Mesenchymal stem cell (in vitro differentiated cells and primary cell): ENCODE data around the gene MARK3.

Experiments used
- DNase-seq: peaks from one replicate; pipeline ENCODE4 v3.0.0-alpha.2; 2013
- H2AFZ ChIP-seq: one replicate; pipeline ENCODE4 v1.6.1; 2013; ENCODE audit warnings: low read depth, mild to moderate bottlenecking, control low read depth, inconsistent platforms, low read length, moderate library complexity
- H2AK5ac ChIP-seq: 2 replicates; pipeline ENCODE4 v1.6.1; 2013; ENCODE audit warnings: low read length, moderate library complexity, mild to moderate bottlenecking, inconsistent platforms; ENCODE audit not compliant: severe bottlenecking
- H2BK120ac ChIP-seq: one replicate; pipeline ENCODE4 v1.6.1; 2013; ENCODE audit warnings: low read depth, mild to moderate bottlenecking, inconsistent platforms, low read length, moderate library complexity
- H2BK12ac ChIP-seq, 2 experiments: one replicate each; pipeline ENCODE4 v1.6.1; 2013; ENCODE audit warnings: inconsistent platforms in 2 of 2, low read length in 2 of 2, mild to moderate bottlenecking in 2 of 2, moderate library complexity in 2 of 2, control low read depth in 1 of 2
- H2BK15ac ChIP-seq: one replicate; pipeline ENCODE4 v1.6.1; 2013; ENCODE audit warnings: mild to moderate bottlenecking, low read depth, inconsistent platforms; ENCODE audit not compliant: poor library complexity, severe bottlenecking
- H2BK5ac ChIP-seq: 2 replicates; pipeline ENCODE4 v1.6.1; 2013; ENCODE audit warnings: low read depth, mild to moderate bottlenecking, low read length, control low read depth, inconsistent platforms; ENCODE audit not compliant: poor library complexity, severe bottlenecking
- H3K14ac ChIP-seq, 2 experiments: one replicate each; pipeline ENCODE4 v1.6.1; 2013; ENCODE audit warnings: inconsistent platforms in 2 of 2, low read length in 2 of 2, control low read depth in 1 of 2, mild to moderate bottlenecking in 1 of 2, moderate library complexity in 1 of 2
- H3K18ac ChIP-seq, 2 experiments: one replicate each; pipeline ENCODE4 v1.6.1; 2013; ENCODE audit warnings: inconsistent platforms in 2 of 2, low read length in 2 of 2, control low read depth in 1 of 2, low read depth in 1 of 2, mild to moderate bottlenecking in 1 of 2
- H3K23ac ChIP-seq, 2 experiments: one replicate each; pipeline ENCODE4 v1.6.1; 2013; ENCODE audit warnings: inconsistent platforms in 2 of 2, low read length in 2 of 2, mild to moderate bottlenecking in 2 of 2, moderate library complexity in 2 of 2, control low read depth in 1 of 2
- H3K27ac ChIP-seq: 2 replicates; pipeline ENCODE4 v1.5.1; 2013; ENCODE audit warnings: mild to moderate bottlenecking, moderate library complexity, low read length, control low read depth, inconsistent platforms; ENCODE audit not compliant: poor library complexity, severe bottlenecking
- H3K27me3 ChIP-seq, 2 experiments: 2 replicates each; pipeline versions ENCODE4 v1.6.1 to v1.7.0; 2013; ENCODE audit warnings: low read length in 2 of 2, mild to moderate bottlenecking in 2 of 2, moderate library complexity in 2 of 2, control low read depth in 1 of 2, inconsistent platforms in 1 of 2; ENCODE audit not compliant: control insufficient read depth in 1 of 2, insufficient read depth in 1 of 2
- H3K36me3 ChIP-seq, 2 experiments: 2 replicates each; pipeline versions ENCODE4 v1.6.1 to v1.7.0; 2013; ENCODE audit warnings: low read length in 2 of 2, control low read depth in 1 of 2, inconsistent platforms in 1 of 2, low read depth in 1 of 2, mild to moderate bottlenecking in 1 of 2; ENCODE audit not compliant: insufficient read depth in 2 of 2, control insufficient read depth in 1 of 2
- H3K4ac ChIP-seq, 2 experiments: one replicate each; pipeline ENCODE4 v1.6.1; 2013; ENCODE audit warnings: inconsistent platforms in 2 of 2, low read length in 2 of 2, mild to moderate bottlenecking in 2 of 2, moderate library complexity in 2 of 2, control low read depth in 1 of 2, low read depth in 1 of 2
- H3K4me1 ChIP-seq: 2 replicates; pipeline ENCODE4 v1.6.1; 2013; ENCODE audit warnings: low read depth, low read length, control low read depth; ENCODE audit not compliant: control insufficient read depth, insufficient read depth
- H3K4me2 ChIP-seq: 2 replicates; pipeline ENCODE4 v1.6.1; 2013; ENCODE audit warnings: low read length, mild to moderate bottlenecking, inconsistent platforms; ENCODE audit not compliant: poor library complexity, severe bottlenecking
- H3K4me3 ChIP-seq, 2 experiments: 2 replicates each; pipeline versions ENCODE4 v1.5.1 to v1.7.0; 2013; ENCODE audit warnings: low read length in 2 of 2, mild to moderate bottlenecking in 2 of 2, control low read depth in 1 of 2, low read depth in 1 of 2; ENCODE audit not compliant: insufficient read depth in 1 of 2
- H3K79me1 ChIP-seq: replicated peaks from 2 replicates; pipeline ENCODE4 v1.6.1; 2013; ENCODE audit warnings: mild to moderate bottlenecking, control low read depth, low read length, inconsistent platforms; ENCODE audit not compliant: poor library complexity, severe bottlenecking
- H3K9ac ChIP-seq: 2 replicates; pipeline ENCODE4 v1.7.0; 2013; ENCODE audit warnings: mild to moderate bottlenecking, low read length, moderate library complexity
- H3K9me3 ChIP-seq: 2 replicates; pipeline ENCODE4 v1.7.0; 2013; ENCODE audit warnings: mild to moderate bottlenecking, low read length; ENCODE audit not compliant: control insufficient read depth
- H4K8ac ChIP-seq: one replicate; pipeline ENCODE4 v1.6.1; 2013; ENCODE audit warnings: inconsistent platforms, mild to moderate bottlenecking, low read length, moderate library complexity
- H4K91ac ChIP-seq: one replicate; pipeline ENCODE4 v1.6.1; 2013; ENCODE audit warnings: mild to moderate bottlenecking, low read length, inconsistent platforms
- WGBS: methylation state at CpG from one replicate; pipeline ENCODE4 v1.1.7; 2013; ENCODE audit warnings: mixed read lengths; 5-methylcytosine and 5-hydroxymethylcytosine counted together

MARK3 gene

GRCh38 chr14:103547941-103548462 lies 162.8 kb downstream of the MARK3 start:
- 87% methylated on average over 18 of the region's 18 CpGs for WGBS
- peaks cover 0 to 10% of the 10 kb centered on the region in 2 experiments for H3K36me3 ChIP-seq

GRCh38 chr14:103548463-103549351 lies 163.5 kb downstream of the MARK3 start:
- Histone ChIP-seq H2BK120ac (no peak overlapping the region), H4K91ac (peak overlapping the region; percentile 40), H2AK5ac (peak overlapping the region; percentile 6), H3K18ac (no peak overlapping the region), H3K79me1 (peaks cover 18% of the 10 kb centered on the region), H3K9me3 (no peaks in the 10 kb centered on the region), H2BK5ac (no peak overlapping the region), H3K4me3 (no peak overlapping the region), H3K27me3 (no peaks in the 10 kb centered on the region), H2BK12ac (no peak overlapping the region), H3K4me2 (no peak overlapping the region), H3K36me3 (peaks cover 0 to 9% of the 10 kb centered on the region in 2 experiments), H3K27ac (no peak overlapping the region), H3K4ac (no peak overlapping the region), H3K23ac (no peak overlapping the region), H3K14ac (no peak overlapping the region), H2BK15ac (no peak overlapping the region), H3K4me1 (peaks cover 45% of the 10 kb centered on the region), H4K8ac (no peak overlapping the region), H2AFZ (no peak overlapping the region), H3K9ac (no peak overlapping the region)
- no peak for DNase-seq
- WGBS: 87% methylated on average over 27 of the region's 27 CpGs

More at GRCh38 chr14:103547941-103548462, 162.8 kb downstream of the MARK3 start:
- no peak overlapping the region for H3K4me3 ChIP-seq
- H3K9ac ChIP-seq: no peak overlapping the region
- no peak overlapping the region for H2BK15ac ChIP-seq
- DNase-seq: no peak
- H3K4ac ChIP-seq: no peak overlapping the region
- no peak overlapping the region for H3K4me2 ChIP-seq
- H2BK5ac ChIP-seq: no peak overlapping the region
- peaks cover 15% of the 10 kb centered on the region for H3K79me1 ChIP-seq
- no peak overlapping the region for H3K23ac ChIP-seq
- no peak overlapping the region for H3K14ac ChIP-seq
- H3K4me1 ChIP-seq: peaks cover 52% of the 10 kb centered on the region
- no peak overlapping the region for H3K27ac ChIP-seq
- H4K91ac ChIP-seq: no peak overlapping the region
- H3K9me3 ChIP-seq: no peaks in the 10 kb centered on the region
- no peak overlapping the region for H2AK5ac ChIP-seq
- H2BK120ac ChIP-seq: no peak overlapping the region
- H3K27me3 ChIP-seq: no peaks in the 10 kb centered on the region
- H4K8ac ChIP-seq: no peak overlapping the region
- H2AFZ ChIP-seq: no peak overlapping the region
- H2BK12ac ChIP-seq: no peak overlapping the region
- no peak overlapping the region for H3K18ac ChIP-seq

- H2BK120ac ChIP-seq: no peak overlapping the region
- 84% methylated on average over 25 of the region's 30 CpGs for WGBS
Observed at GRCh38 chr14:103549361-103550311, 164.4 kb downstream of the MARK3 start.

More at GRCh38 chr14:103549361-103550311, 164.4 kb downstream of the MARK3 start:
- no peak overlapping the region for H2AFZ ChIP-seq
- peaks cover 0 to 10% of the 10 kb centered on the region in 2 experiments for H3K36me3 ChIP-seq
- no peak overlapping the region for H3K14ac ChIP-seq
- H3K18ac ChIP-seq: no peak overlapping the region
- H3K4me2 ChIP-seq: no peak overlapping the region
- H3K23ac ChIP-seq: no peak overlapping the region
- peaks cover 26% of the 10 kb centered on the region for H3K79me1 ChIP-seq
- H2AK5ac ChIP-seq: peak overlapping the region; percentile 96
- H3K9me3 ChIP-seq: no peaks in the 10 kb centered on the region
- peak overlapping the region; percentile 75 for H3K9ac ChIP-seq
- H2BK5ac ChIP-seq: peak overlapping the region; percentile 20
- H3K27ac ChIP-seq: no peak overlapping the region
- no peak overlapping the region for H3K4ac ChIP-seq
- no peak overlapping the region for H2BK15ac ChIP-seq
- H4K8ac ChIP-seq: no peak overlapping the region
- peaks cover 43% of the 10 kb centered on the region for H3K4me1 ChIP-seq
- no peak overlapping the region for H4K91ac ChIP-seq
- no peaks in the 10 kb centered on the region for H3K27me3 ChIP-seq
- H2BK12ac ChIP-seq: no peak overlapping the region
- H3K4me3 ChIP-seq: no peak overlapping the region
- no peak for DNase-seq
